OCI-LY7 (cell line): ENCODE data around the gene SPRING1.

ENCODE experiments used
- EZH2phosphoT487 ChIP-seq: fragments of 200-600 bp; sonication (generic); IDR thresholded peaks from 2 replicates; pipeline ENCODE4 v1.6.1; 2018; ENCODE audit warnings: low read depth, borderline replicate concordance, mild to moderate bottlenecking, mixed run types, antibody characterized with exemption, low read length, moderate library complexity, mixed read lengths
- TF ChIP-seq, protein P1 (sequence below): fragments of 200-600 bp; sonication (generic); conservative IDR thresholded peaks from 2 replicates; pipeline ENCODE4 v1.5.1; 2014; ENCODE audit warnings: mild to moderate bottlenecking, antibody characterized with exemption, low read length, moderate library complexity, mixed read lengths

GRCh38 chr12:116712458-116713303, 25.2 kb downstream of the SPRING1 start:
- TF ChIP-seq, protein P1, sequence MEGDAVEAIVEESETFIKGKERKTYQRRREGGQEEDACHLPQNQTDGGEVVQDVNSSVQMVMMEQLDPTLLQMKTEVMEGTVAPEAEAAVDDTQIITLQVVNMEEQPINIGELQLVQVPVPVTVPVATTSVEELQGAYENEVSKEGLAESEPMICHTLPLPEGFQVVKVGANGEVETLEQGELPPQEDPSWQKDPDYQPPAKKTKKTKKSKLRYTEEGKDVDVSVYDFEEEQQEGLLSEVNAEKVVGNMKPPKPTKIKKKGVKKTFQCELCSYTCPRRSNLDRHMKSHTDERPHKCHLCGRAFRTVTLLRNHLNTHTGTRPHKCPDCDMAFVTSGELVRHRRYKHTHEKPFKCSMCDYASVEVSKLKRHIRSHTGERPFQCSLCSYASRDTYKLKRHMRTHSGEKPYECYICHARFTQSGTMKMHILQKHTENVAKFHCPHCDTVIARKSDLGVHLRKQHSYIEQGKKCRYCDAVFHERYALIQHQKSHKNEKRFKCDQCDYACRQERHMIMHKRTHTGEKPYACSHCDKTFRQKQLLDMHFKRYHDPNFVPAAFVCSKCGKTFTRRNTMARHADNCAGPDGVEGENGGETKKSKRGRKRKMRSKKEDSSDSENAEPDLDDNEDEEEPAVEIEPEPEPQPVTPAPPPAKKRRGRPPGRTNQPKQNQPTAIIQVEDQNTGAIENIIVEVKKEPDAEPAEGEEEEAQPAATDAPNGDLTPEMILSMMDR: no peak
- no peak for TF ChIP-seq EZH2phosphoT487
